Panc1 (cell line): ENCODE results near the gene VDR. TPM values are rescaled to one million over a fixed set of nuclear protein-coding genes. Genes with fewer than 3 reads are reported as not detected.

Experiments used
- ATAC-seq: fragments of 200-7000 bp; cut with Tn5 transposase; 2 replicates; pipeline ENCODE4 v1.9.1; 2020; ENCODE audit warnings: mild to moderate bottlenecking, moderate library complexity
- BruUV-seq: library from RNA; stranded (reverse); fragments of 400-500 nt; replicated peaks from 2 replicates; lab custom pipeline; 2021; lab: Mats Ljungman, UMichigan
- CTCF ChIA-PET: fragments of 300-600 bp; sonication (Branson Sonifier 250); formaldehyde crosslinking; loops from one replicate; lab custom pipeline; 2022; ENCODE audit warnings: antibody characterized with exemption; lab: Charles Lee
- POLR2A ChIA-PET: fragments of 300-600 bp; sonication (Branson Sonifier 250); formaldehyde crosslinking; loops from one replicate; lab custom pipeline; 2022; ENCODE audit warnings: antibody characterized with exemption; lab: Charles Lee
- DNase-seq: peaks from one replicate; pipeline ENCODE4 v3.0.0-alpha.2; 2010; ENCODE audit warnings: low read depth, low spot score
- H3K27ac ChIP-seq: 2 replicates; pipeline ENCODE4 v1.5.1; 2011; ENCODE audit warnings: mild to moderate bottlenecking, low read length, inconsistent platforms
- H3K27me3 ChIP-seq: fragments of 200-500 bp; sonication (Bioruptor generic); 2 replicates; pipeline ENCODE4 v1.6.0; 2014; ENCODE audit warnings: low read length, inconsistent platforms; ENCODE audit not compliant: control insufficient read depth, insufficient read depth
- H3K36me3 ChIP-seq: fragments of 200-500 bp; sonication (Bioruptor generic); 2 replicates; pipeline ENCODE4 v1.5.1; 2014; ENCODE audit warnings: inconsistent platforms, mild to moderate bottlenecking, low read length, moderate library complexity; ENCODE audit not compliant: control insufficient read depth, insufficient read depth
- H3K4me1 ChIP-seq: 2 replicates; pipeline ENCODE4 v1.5.1; 2011; ENCODE audit warnings: inconsistent platforms, mild to moderate bottlenecking, low read length, moderate library complexity; ENCODE audit not compliant: control insufficient read depth, insufficient read depth
- H3K4me3 ChIP-seq, 2 experiments: 2 replicates each; pipeline ENCODE4 v1.5.1; 2011 to 2012; ENCODE audit warnings: low read depth in 2 of 2, low read length in 2 of 2, mild to moderate bottlenecking in 2 of 2, inconsistent platforms in 1 of 2, moderate library complexity in 1 of 2
- H3K9me3 ChIP-seq: fragments of 200-500 bp; sonication (Bioruptor generic); 2 replicates; pipeline ENCODE4 v1.5.1; 2014; ENCODE audit warnings: low read depth, mild to moderate bottlenecking, inconsistent platforms, low read length, moderate library complexity; ENCODE audit not compliant: control insufficient read depth, insufficient read depth
- POLR2AphosphoS5 ChIP-seq: IDR thresholded peaks from 2 replicates; pipeline ENCODE4 v1.6.1; 2012; ENCODE audit warnings: mild to moderate bottlenecking, low read depth, low read length, moderate library complexity
- REST ChIP-seq, 2 experiments: IDR thresholded peaks; 2 replicates each; pipeline ENCODE4 v1.6.1; 2011 to 2012; ENCODE audit warnings: low read depth in 2 of 2, control low read depth in 1 of 2, low read length in 1 of 2, mild to moderate bottlenecking in 1 of 2, moderate library complexity in 1 of 2; ENCODE audit not compliant: insufficient read depth in 1 of 2
- SIN3A ChIP-seq: IDR thresholded peaks from 2 replicates; pipeline ENCODE4 v1.6.1; 2012; ENCODE audit warnings: low read depth, mild to moderate bottlenecking, low read length, moderate library complexity, borderline replicate concordance; ENCODE audit not compliant: insufficient read depth
- TCF7L2 ChIP-seq: IDR thresholded peaks from 2 replicates; pipeline ENCODE4 v1.6.1; 2011; ENCODE audit warnings: mild to moderate bottlenecking, low read depth, low read length, inconsistent platforms
- in situ Hi-C: cut with HindIII; loops from 2 replicates; pipeline ENCODE4 v1.10.0; 2016; ENCODE audit warnings: low sequenced_read_pairs, low pct_unique_long_range_greater_than_20kb
- intact Hi-C: fragments of 100-400 bp; cut with micrococcal nuclease; formaldehyde crosslinking; loops from one replicate; pipeline ENCODE4 v1.10.0; 2022; ENCODE audit not compliant: unreplicated experiment
- total RNA-seq: library from RNA; stranded (reverse); gene quantifications from one replicate; pipeline ENCODE4 v1.2.1, GENCODE V29; 2021; ENCODE audit not compliant: unreplicated experiment
- TF ChIP-seq, protein P1 (sequence below): fragments of 450-650 bp; IDR thresholded peaks from 2 replicates; pipeline ENCODE4 v1.5.1; 2017; ENCODE audit warnings: mild to moderate bottlenecking

VDR gene
- total RNA-seq, 1 experiment from 2014 or later = 3.0 TPM

GRCh38 chr12:47876440-47876960, 28.3 kb downstream of the VDR start:
- H3K4me1 ChIP-seq = no peaks in the 10 kb centered on the region
- H3K4me3 ChIP-seq = no peak overlapping the region
- in situ Hi-C loops = no loop called here
- ATAC-seq (no peak), DNase-seq (no peak)
- ChIA-PET CTCF (no interaction called here), POLR2A (no interaction called here)
- no peak overlapping the region for H3K27ac ChIP-seq
- H3K36me3 ChIP-seq = no peaks in the 10 kb centered on the region
- no peaks in the 10 kb centered on the region for H3K9me3 ChIP-seq
- BruUV-seq = no TSS peak
- TF ChIP-seq SIN3A = no peak
- TF ChIP-seq POLR2AphosphoS5 = no peak
- no peak for TF ChIP-seq TCF7L2
- no peak for TF ChIP-seq REST (IDR thresholded peaks at IDR 0.05; ENCODE audit: insufficient read depth in 1 of 2, low read depth in 2 of 2, low read length in 1 of 2)
- TF ChIP-seq, protein P1, sequence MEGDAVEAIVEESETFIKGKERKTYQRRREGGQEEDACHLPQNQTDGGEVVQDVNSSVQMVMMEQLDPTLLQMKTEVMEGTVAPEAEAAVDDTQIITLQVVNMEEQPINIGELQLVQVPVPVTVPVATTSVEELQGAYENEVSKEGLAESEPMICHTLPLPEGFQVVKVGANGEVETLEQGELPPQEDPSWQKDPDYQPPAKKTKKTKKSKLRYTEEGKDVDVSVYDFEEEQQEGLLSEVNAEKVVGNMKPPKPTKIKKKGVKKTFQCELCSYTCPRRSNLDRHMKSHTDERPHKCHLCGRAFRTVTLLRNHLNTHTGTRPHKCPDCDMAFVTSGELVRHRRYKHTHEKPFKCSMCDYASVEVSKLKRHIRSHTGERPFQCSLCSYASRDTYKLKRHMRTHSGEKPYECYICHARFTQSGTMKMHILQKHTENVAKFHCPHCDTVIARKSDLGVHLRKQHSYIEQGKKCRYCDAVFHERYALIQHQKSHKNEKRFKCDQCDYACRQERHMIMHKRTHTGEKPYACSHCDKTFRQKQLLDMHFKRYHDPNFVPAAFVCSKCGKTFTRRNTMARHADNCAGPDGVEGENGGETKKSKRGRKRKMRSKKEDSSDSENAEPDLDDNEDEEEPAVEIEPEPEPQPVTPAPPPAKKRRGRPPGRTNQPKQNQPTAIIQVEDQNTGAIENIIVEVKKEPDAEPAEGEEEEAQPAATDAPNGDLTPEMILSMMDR = no peak
- intact Hi-C loops = loop anchor here (2.0 kb wide), 1 partner anchor 72 kb away; no protein-coding TSS in a partner anchor
- peaks cover 3% of the 10 kb centered on the region; the same call in 1 of the 2 replicates for H3K27me3 ChIP-seq

GRCh38 chr12:47875746-47876439, 28.9 kb downstream of the VDR start:
- CTCF ChIA-PET = no interaction called here
- in situ Hi-C loops (no loop called here), intact Hi-C loops (loop anchor here (2.0 kb wide), 1 partner anchor 73 kb away; no protein-coding TSS in a partner anchor)
- no peak for DNase-seq
- Histone ChIP-seq H3K27me3 (peaks cover 3% of the 10 kb centered on the region; the same call in 1 of the 2 replicates), H3K4me1 (no peaks in the 10 kb centered on the region), H3K4me3 (no peak overlapping the region), H3K36me3 (no peaks in the 10 kb centered on the region), H3K9me3 (no peaks in the 10 kb centered on the region), H3K27ac (no peak overlapping the region)
- no peak for TF ChIP-seq TCF7L2
- no peak for TF ChIP-seq REST (IDR thresholded peaks at IDR 0.05; ENCODE audit: insufficient read depth in 1 of 2, low read depth in 2 of 2, low read length in 1 of 2)
- no peak for TF ChIP-seq POLR2AphosphoS5
- TF ChIP-seq, protein P1 = no peak
- TF ChIP-seq SIN3A = no peak
- POLR2A ChIA-PET = no interaction called here
- no TSS peak for BruUV-seq
- no peak for ATAC-seq
